ENCODE results near the gene LHX4.

- TF ChIP-seq POLR2AphosphoS5 (IDR thresholded peaks at IDR 0.05) (no peak), CTCF (IDR thresholded peaks at IDR 0.05) (no peak), POLR2A (IDR thresholded peaks at IDR 0.05) (no peak), EP300 (IDR thresholded peaks at IDR 0.05; ENCODE audit: low read depth) (no peak)
These were observed 49.6 kb downstream of the LHX4 start for GRCh38 chr1:180279651-180280050.

Measured in transverse colon (tissue), 4 donors.